ENCODE data around the gene SGMS1. TPM values are rescaled to one million over a fixed set of nuclear protein-coding genes. Genes with fewer than 3 reads are reported as not detected.

SGMS1 gene
- total RNA-seq, 1 donor from 2014 or later, result 24.1 TPM

DNA sequence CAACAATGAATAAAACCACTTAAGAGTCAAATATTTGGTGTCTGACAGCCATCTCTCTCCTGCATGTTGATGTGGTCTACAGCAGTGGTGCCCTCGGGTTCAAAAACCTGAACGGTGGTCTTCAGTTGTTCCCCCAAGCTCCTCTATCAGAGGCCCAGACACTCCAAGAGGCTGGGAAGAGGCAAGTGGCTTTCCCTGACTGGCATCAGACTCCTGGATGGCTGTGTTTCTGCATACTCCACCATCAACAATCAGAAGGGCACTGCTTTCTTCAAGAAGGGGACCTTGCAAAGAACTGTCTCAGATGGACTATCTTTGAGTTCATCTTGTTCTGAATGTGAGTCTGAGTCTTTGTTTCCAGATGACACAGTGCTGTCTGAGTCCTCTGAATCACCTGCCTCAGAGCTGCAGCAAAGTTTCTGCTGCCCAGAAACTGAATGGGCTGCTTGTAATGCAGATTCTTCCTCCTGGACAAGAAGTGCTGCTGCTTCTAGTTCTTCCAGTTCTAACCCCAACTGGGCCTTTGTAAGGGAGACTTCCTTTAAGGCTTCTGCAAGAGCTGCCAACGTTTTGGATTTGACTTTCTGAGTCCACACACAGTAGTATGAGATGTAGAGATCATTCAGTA is 5.9 kb upstream of the SGMS1 start:
- TF ChIP-seq, protein P1, sequence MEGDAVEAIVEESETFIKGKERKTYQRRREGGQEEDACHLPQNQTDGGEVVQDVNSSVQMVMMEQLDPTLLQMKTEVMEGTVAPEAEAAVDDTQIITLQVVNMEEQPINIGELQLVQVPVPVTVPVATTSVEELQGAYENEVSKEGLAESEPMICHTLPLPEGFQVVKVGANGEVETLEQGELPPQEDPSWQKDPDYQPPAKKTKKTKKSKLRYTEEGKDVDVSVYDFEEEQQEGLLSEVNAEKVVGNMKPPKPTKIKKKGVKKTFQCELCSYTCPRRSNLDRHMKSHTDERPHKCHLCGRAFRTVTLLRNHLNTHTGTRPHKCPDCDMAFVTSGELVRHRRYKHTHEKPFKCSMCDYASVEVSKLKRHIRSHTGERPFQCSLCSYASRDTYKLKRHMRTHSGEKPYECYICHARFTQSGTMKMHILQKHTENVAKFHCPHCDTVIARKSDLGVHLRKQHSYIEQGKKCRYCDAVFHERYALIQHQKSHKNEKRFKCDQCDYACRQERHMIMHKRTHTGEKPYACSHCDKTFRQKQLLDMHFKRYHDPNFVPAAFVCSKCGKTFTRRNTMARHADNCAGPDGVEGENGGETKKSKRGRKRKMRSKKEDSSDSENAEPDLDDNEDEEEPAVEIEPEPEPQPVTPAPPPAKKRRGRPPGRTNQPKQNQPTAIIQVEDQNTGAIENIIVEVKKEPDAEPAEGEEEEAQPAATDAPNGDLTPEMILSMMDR (IDR thresholded peaks at IDR 0.05; ENCODE audit: partially characterized antibody, unreplicated experiment), result no peak
- H3K27ac Mint-ChIP-seq (ENCODE audit: unreplicated experiment), result no peak overlapping the region
- H3K27me3 Mint-ChIP-seq (ENCODE audit: unreplicated experiment), result peaks cover 5% of the 10 kb centered on the region
- no peak overlapping the region for H3K4me3 Mint-ChIP-seq (ENCODE audit: unreplicated experiment)
- no peak for DNase-seq
- peaks cover 3% of the 10 kb centered on the region for H3K4me1 Mint-ChIP-seq (ENCODE audit: low read depth, unreplicated experiment)
- H3K9me3 Mint-ChIP-seq (ENCODE audit: unreplicated experiment), result peaks cover 9% of the 10 kb centered on the region
- no peaks in the 10 kb centered on the region for H3K36me3 Mint-ChIP-seq (ENCODE audit: unreplicated experiment)

GRCh38 chr10:50627896-50628295 is 4.1 kb upstream of the SGMS1 start:
- Mint-ChIP-seq H3K27ac (ENCODE audit: unreplicated experiment) (no peak overlapping the region), H3K27me3 (ENCODE audit: unreplicated experiment) (peaks cover 10% of the 10 kb centered on the region), H3K4me1 (ENCODE audit: low read depth, unreplicated experiment) (peaks cover 3% of the 10 kb centered on the region), H3K4me3 (ENCODE audit: unreplicated experiment) (no peak overlapping the region), H3K36me3 (ENCODE audit: unreplicated experiment) (no peaks in the 10 kb centered on the region), H3K9me3 (ENCODE audit: unreplicated experiment) (peaks cover 13% of the 10 kb centered on the region)
- DNase-seq, result no peak
- TF ChIP-seq, protein P1 (IDR thresholded peaks at IDR 0.05; ENCODE audit: partially characterized antibody, unreplicated experiment), result no peak

DNA sequence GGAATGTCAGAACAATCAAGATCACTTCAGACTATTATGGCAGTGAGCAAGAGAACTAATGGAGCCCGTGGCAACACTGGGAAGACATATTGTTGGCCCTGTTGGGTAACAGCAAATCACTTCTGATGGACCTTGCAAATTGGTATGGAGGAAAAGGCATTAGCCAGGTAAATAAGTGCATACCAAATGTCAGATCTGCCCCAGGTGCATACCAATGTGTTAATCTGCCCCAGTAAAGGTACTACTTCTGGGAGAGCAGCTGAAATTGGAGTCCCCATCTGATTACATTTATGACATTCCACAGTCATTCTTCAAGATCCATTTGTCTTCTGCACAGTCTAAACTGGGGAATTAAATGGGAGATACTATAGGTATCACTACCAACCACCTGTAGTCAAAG is 3.7 kb upstream of the SGMS1 start:
- no peak overlapping the region for H3K4me3 Mint-ChIP-seq (ENCODE audit: unreplicated experiment)
- TF ChIP-seq, protein P1 (IDR thresholded peaks at IDR 0.05; ENCODE audit: partially characterized antibody, unreplicated experiment), result no peak
- peaks cover 3% of the 10 kb centered on the region for H3K4me1 Mint-ChIP-seq (ENCODE audit: low read depth, unreplicated experiment)
- H3K9me3 Mint-ChIP-seq (ENCODE audit: unreplicated experiment), result peaks cover 16% of the 10 kb centered on the region
- H3K27me3 Mint-ChIP-seq (ENCODE audit: unreplicated experiment), result peaks cover 13% of the 10 kb centered on the region
- no peak overlapping the region for H3K27ac Mint-ChIP-seq (ENCODE audit: unreplicated experiment)
- no peak for DNase-seq
- no peaks in the 10 kb centered on the region for H3K36me3 Mint-ChIP-seq (ENCODE audit: unreplicated experiment)

DNA sequence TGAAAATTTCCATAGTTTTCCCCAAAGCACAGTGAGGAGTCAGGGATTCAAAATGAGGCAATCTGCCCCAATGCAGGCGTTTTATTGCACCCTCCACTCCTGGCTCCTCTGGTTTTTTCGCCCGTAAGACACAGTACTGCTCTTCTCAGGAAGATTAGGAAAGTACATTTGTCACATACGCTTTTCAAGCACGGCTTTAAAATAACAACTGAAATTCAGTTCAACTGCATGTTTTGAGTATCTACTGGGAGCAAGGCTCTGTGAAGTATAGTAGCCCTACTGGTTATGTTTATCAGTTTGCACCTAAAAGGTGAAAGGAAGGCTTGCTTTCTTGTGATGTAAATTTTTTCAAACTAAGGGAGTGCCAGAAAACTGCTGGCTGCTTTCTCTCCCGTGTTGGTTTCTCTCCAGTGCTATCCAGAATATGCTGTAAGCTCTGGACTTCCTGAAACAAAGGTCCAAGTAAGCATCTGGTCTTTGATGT is 1.9 kb upstream of the SGMS1 start:
- Mint-ChIP-seq H3K4me1 (ENCODE audit: low read depth, unreplicated experiment) (peaks cover 6% of the 10 kb centered on the region), H3K36me3 (ENCODE audit: unreplicated experiment) (no peaks in the 10 kb centered on the region)

More for the DNA sequence above, 1.9 kb upstream of the SGMS1 start:
- TF ChIP-seq, protein P1 (IDR thresholded peaks at IDR 0.05; ENCODE audit: partially characterized antibody, unreplicated experiment), result no peak
- Mint-ChIP-seq H3K4me3 (ENCODE audit: unreplicated experiment) (peak overlapping the region; percentile 95), H3K27me3 (ENCODE audit: unreplicated experiment) (peaks cover 19% of the 10 kb centered on the region), H3K27ac (ENCODE audit: unreplicated experiment) (peak overlapping the region; percentile 98), H3K9me3 (ENCODE audit: unreplicated experiment) (peaks cover 25% of the 10 kb centered on the region)
- DNase-seq, result no peak

Data from glutamatergic neuron (in vitro differentiated cells).